Caco-2 (cell line): ENCODE measurements around the gene ARPC2. TPM values are rescaled to one million over a fixed set of nuclear protein-coding genes. Genes with fewer than 3 reads are reported as not detected.

Experiments
- BruUV-seq: library from RNA; stranded (reverse); fragments of 400-500 nt; replicated peaks from 2 replicates; lab custom pipeline; 2021; lab: Mats Ljungman, UMichigan
- CTCF ChIA-PET: fragments of 300-600 bp; sonication (Branson Sonifier 250); formaldehyde crosslinking; loops from one replicate; lab custom pipeline; 2022; ENCODE audit warnings: antibody characterized with exemption; lab: Charles Lee
- POLR2A ChIA-PET: fragments of 300-600 bp; sonication (Branson Sonifier 250); formaldehyde crosslinking; loops from one replicate; lab custom pipeline; 2022; ENCODE audit warnings: antibody characterized with exemption; lab: Charles Lee
- DNase-seq, 2 experiments: peaks; one replicate each; pipeline versions ENCODE4 v3.0.0 to v3.0.0-alpha.2; 2020 to 2022
- H3K27me3 ChIP-seq: replicated peaks from 2 replicates; pipeline ENCODE4 v1.6.0; 2011; ENCODE audit warnings: low read length; ENCODE audit not compliant: control insufficient read depth, insufficient read depth
- H3K36me3 ChIP-seq: 2 replicates; pipeline ENCODE4 v1.5.1; 2011; ENCODE audit warnings: low read length; ENCODE audit not compliant: control insufficient read depth, insufficient read depth
- H3K4me1 ChIP-seq: fragments of 250-450 bp; sonication (Bioruptor Pico); 2 replicates; pipeline ENCODE4 v1.5.1; 2020; ENCODE audit warnings: mild to moderate bottlenecking
- H3K4me3 ChIP-seq: 2 replicates; pipeline ENCODE4 v1.5.1; 2011; ENCODE audit warnings: low read depth, mild to moderate bottlenecking, control low read depth, low read length
- H3K9me3 ChIP-seq: fragments of 250-450 bp; sonication (Bioruptor Pico); 2 replicates; pipeline ENCODE4 v1.5.1; 2020; ENCODE audit warnings: mild to moderate bottlenecking, moderate library complexity
- H3K27ac Mint-ChIP-seq: one replicate; pipeline ENCODE4 v1.8.0; 2022; ENCODE audit warnings: mixed read lengths; ENCODE audit not compliant: unreplicated experiment
- H3K27me3 Mint-ChIP-seq: one replicate; pipeline ENCODE4 v1.8.0; 2022; ENCODE audit warnings: mixed read lengths; ENCODE audit not compliant: insufficient read depth, unreplicated experiment
- H3K36me3 Mint-ChIP-seq: one replicate; pipeline ENCODE4 v1.8.0; 2022; ENCODE audit warnings: mild to moderate bottlenecking, mixed read lengths; ENCODE audit not compliant: insufficient read depth, unreplicated experiment
- H3K4me1 Mint-ChIP-seq: one replicate; pipeline ENCODE4 v1.8.0; 2022; ENCODE audit warnings: low read depth, mixed read lengths; ENCODE audit not compliant: unreplicated experiment
- H3K4me3 Mint-ChIP-seq: one replicate; pipeline ENCODE4 v1.8.0; 2022; ENCODE audit warnings: mild to moderate bottlenecking, moderate library complexity, mixed read lengths; ENCODE audit not compliant: unreplicated experiment
- H3K9me3 Mint-ChIP-seq: one replicate; pipeline ENCODE4 v1.8.0; 2022; ENCODE audit warnings: mixed read lengths; ENCODE audit not compliant: unreplicated experiment
- CTCF ChIP-seq, 2 experiments: fragments of 200-600 bp in 1 of 2; IDR thresholded peaks; 1 replicate in 1 of 2; 2 replicates in 1 of 2; pipeline versions ENCODE4 v1.5.1 to v1.8.0; 2011 to 2022; ENCODE audit warnings: antibody characterized with exemption in 1 of 2, control low read depth in 1 of 2, inconsistent platforms in 1 of 2, low read depth in 1 of 2, low read length in 1 of 2, mild to moderate bottlenecking in 1 of 2, moderate library complexity in 1 of 2; ENCODE audit not compliant: insufficient read depth in 1 of 2, severe bottlenecking in 1 of 2, unreplicated experiment in 1 of 2
- intact Hi-C: fragments of 100-400 bp; cut with micrococcal nuclease; formaldehyde crosslinking; loops from one replicate; pipeline ENCODE4 v1.10.0; 2022; ENCODE audit not compliant: unreplicated experiment
- total RNA-seq: library from RNA; stranded (reverse); gene quantifications from 2 replicates; pipeline ENCODE4 v1.2.3, GENCODE V29; 2022

The ARPC2 gene
- total RNA-seq, 1 experiment from 2014 or later = 284 TPM

GRCh38 chr2:218202266-218202665, 14.7 kb upstream of the ARPC2 start:
- intact Hi-C loops = no loop called here
- Mint-ChIP-seq H3K36me3 (no peaks in the 10 kb centered on the region), H3K4me3 (no peak overlapping the region), H3K27ac (no peak overlapping the region), H3K4me1 (no peaks in the 10 kb centered on the region), H3K9me3 (no peaks in the 10 kb centered on the region), H3K27me3 (peaks cover 12% of the 10 kb centered on the region)
- Histone ChIP-seq H3K27me3 (no peaks in the 10 kb centered on the region), H3K4me3 (no peak overlapping the region), H3K36me3 (no peaks in the 10 kb centered on the region), H3K9me3 (no peaks in the 10 kb centered on the region), H3K4me1 (no peaks in the 10 kb centered on the region)
- POLR2A ChIA-PET = no interaction called here
- BruUV-seq = no TSS peak
- CTCF ChIA-PET = no interaction called here
- no peak for TF ChIP-seq CTCF (IDR thresholded peaks at IDR 0.05; ENCODE audit: insufficient read depth in 1 of 2, low read depth in 1 of 2, low read length in 1 of 2, severe bottlenecking in 1 of 2, unreplicated experiment in 1 of 2)
- DNase-seq = no peak

DNA sequence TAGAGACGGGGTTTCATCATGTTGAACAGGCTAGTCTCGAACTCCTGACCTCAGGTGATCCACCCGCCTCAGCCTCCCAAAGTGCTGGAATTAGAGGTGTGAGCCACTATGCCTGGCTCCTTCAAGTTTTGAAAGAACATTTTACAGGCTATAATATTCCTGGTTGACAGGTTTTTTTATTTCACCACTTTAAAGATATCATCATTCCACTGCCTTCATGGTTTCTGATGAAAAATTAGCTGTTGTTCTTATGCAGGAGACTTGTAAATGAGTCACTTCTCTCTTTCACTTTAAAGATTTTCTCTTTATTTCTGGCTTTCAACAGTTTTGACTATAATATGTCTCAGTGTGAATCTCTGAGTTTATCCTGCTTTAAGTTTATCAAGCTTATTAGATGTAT, 7.9 kb upstream of the ARPC2 start:
- no peak for TF ChIP-seq CTCF (IDR thresholded peaks at IDR 0.05; ENCODE audit: insufficient read depth in 1 of 2, low read depth in 1 of 2, low read length in 1 of 2, severe bottlenecking in 1 of 2, unreplicated experiment in 1 of 2)
- Histone ChIP-seq H3K9me3 (no peaks in the 10 kb centered on the region), H3K36me3 (no peaks in the 10 kb centered on the region), H3K27me3 (no peaks in the 10 kb centered on the region), H3K4me3 (no peak overlapping the region), H3K4me1 (no peaks in the 10 kb centered on the region)
- no TSS peak for BruUV-seq
- H3K9me3 Mint-ChIP-seq = peaks cover 12% of the 10 kb centered on the region
- no peak overlapping the region for H3K4me3 Mint-ChIP-seq
- H3K27ac Mint-ChIP-seq = no peak overlapping the region
- intact Hi-C loops = no loop called here
- no peak for DNase-seq
- peaks cover 5% of the 10 kb centered on the region for H3K27me3 Mint-ChIP-seq
- ChIA-PET CTCF (no interaction called here), POLR2A (no interaction called here)
- no peaks in the 10 kb centered on the region for H3K4me1 Mint-ChIP-seq
- no peaks in the 10 kb centered on the region for H3K36me3 Mint-ChIP-seq

- no peaks in the 10 kb centered on the region for H3K36me3 ChIP-seq
- H3K27me3 ChIP-seq = no peaks in the 10 kb centered on the region
- no peaks in the 10 kb centered on the region for H3K9me3 ChIP-seq
- DNase-seq = no peak
- Mint-ChIP-seq H3K9me3 (peaks cover 11% of the 10 kb centered on the region), H3K4me1 (peaks cover 13% of the 10 kb centered on the region), H3K4me3 (no peak overlapping the region), H3K36me3 (peaks cover 10% of the 10 kb centered on the region), H3K27ac (no peak overlapping the region), H3K27me3 (peaks cover 5% of the 10 kb centered on the region)
- no TSS peak for BruUV-seq
- intact Hi-C loops = no loop called here
- CTCF ChIA-PET = no interaction called here
- no peak overlapping the region for H3K4me3 ChIP-seq
- peaks cover 15% of the 10 kb centered on the region for H3K4me1 ChIP-seq
- POLR2A ChIA-PET = no interaction called here
- TF ChIP-seq CTCF (IDR thresholded peaks at IDR 0.05; ENCODE audit: insufficient read depth in 1 of 2, low read depth in 1 of 2, low read length in 1 of 2, severe bottlenecking in 1 of 2, unreplicated experiment in 1 of 2) = no peak
These were observed 2.9 kb upstream of the ARPC2 start for GRCh38 chr2:218214116-218214515.
